ENCODE results near the gene PARP4.
"Not testable (repeated sequence)": the region's sequence is repeated elsewhere in the genome, so short reads cannot be mapped to it uniquely, and the experiment has no call there.

DNA sequence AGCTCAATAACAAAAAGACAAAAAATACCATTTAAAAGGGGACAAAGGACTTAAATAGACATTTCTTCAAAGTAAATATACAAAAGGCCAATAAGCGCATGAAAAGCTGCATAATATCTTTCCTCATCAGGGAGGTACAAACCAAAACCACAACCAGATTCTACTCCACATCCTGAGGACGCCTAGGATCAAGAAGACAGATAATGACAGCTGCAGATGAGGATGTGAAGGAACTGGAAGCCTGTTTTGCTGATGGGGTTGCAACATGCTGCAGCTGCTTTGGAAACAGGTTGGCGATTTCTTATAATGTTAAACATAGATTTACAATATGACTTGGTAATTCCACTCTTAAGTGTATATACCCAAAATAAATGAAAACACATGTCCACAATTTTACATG is 132.4 kb downstream of the PARP4 start:
- TF ChIP-seq POLR2A (IDR thresholded peaks at IDR 0.05; ENCODE audit: borderline replicate concordance, extremely low read depth, insufficient read depth, insufficient read length); YY1 (IDR thresholded peaks at IDR 0.05; ENCODE audit: extremely low read depth, insufficient replicate concordance, low read depth, low read length); SIN3A (IDR thresholded peaks at IDR 0.05; ENCODE audit: low read depth): not testable (repeated sequence)
- TF ChIP-seq, protein P1, sequence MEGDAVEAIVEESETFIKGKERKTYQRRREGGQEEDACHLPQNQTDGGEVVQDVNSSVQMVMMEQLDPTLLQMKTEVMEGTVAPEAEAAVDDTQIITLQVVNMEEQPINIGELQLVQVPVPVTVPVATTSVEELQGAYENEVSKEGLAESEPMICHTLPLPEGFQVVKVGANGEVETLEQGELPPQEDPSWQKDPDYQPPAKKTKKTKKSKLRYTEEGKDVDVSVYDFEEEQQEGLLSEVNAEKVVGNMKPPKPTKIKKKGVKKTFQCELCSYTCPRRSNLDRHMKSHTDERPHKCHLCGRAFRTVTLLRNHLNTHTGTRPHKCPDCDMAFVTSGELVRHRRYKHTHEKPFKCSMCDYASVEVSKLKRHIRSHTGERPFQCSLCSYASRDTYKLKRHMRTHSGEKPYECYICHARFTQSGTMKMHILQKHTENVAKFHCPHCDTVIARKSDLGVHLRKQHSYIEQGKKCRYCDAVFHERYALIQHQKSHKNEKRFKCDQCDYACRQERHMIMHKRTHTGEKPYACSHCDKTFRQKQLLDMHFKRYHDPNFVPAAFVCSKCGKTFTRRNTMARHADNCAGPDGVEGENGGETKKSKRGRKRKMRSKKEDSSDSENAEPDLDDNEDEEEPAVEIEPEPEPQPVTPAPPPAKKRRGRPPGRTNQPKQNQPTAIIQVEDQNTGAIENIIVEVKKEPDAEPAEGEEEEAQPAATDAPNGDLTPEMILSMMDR (IDR thresholded peaks at IDR 0.05 in 2 of 3, conservative IDR thresholded peaks at IDR 0.05 in 1 of 3; ENCODE audit: borderline replicate concordance in 1 of 3, insufficient read depth in 1 of 3, low read depth in 2 of 3, low read length in 2 of 3): not testable (repeated sequence)

Measured in HCT116 (cell line).